T-helper 17 cell (primary cell): Measurements from ENCODE around the gene PRDM2. TPM values are rescaled to one million over a fixed set of nuclear protein-coding genes. Genes with fewer than 3 reads are reported as not detected.
A peak's percentile ranks its signal among the peaks of the same experiment; 100 is the strongest.

Source experiments
- ATAC-seq: fragments of 150-1000 bp; cut with Tn5 transposase; 2 replicates; pipeline ENCODE4 v1.10.0; 2021; ENCODE audit warnings: mild to moderate bottlenecking, moderate library complexity
- DNase-seq, 3 donors: peaks; one replicate each; pipeline versions ENCODE4 v3.0.0 to v3.0.0-alpha.2; 2020 to 2021
- H3K9me3 ChIP-seq: one replicate; pipeline ENCODE4 v1.7.0; 2013; ENCODE audit warnings: low read length, mild to moderate bottlenecking; ENCODE audit not compliant: control insufficient read depth, poor library complexity, severe bottlenecking
- H3K27ac Mint-ChIP-seq: one replicate; pipeline ENCODE4 v1.8.0; 2022; ENCODE audit warnings: mild to moderate bottlenecking, moderate library complexity, mixed read lengths
- H3K27me3 Mint-ChIP-seq: one replicate; pipeline ENCODE4 v1.8.0; 2022; ENCODE audit warnings: mixed read lengths
- H3K36me3 Mint-ChIP-seq: one replicate; pipeline ENCODE4 v1.8.0; 2022; ENCODE audit warnings: low read depth, mixed read lengths
- H3K4me1 Mint-ChIP-seq: one replicate; pipeline ENCODE4 v1.8.0; 2022; ENCODE audit warnings: mild to moderate bottlenecking, mixed read lengths
- H3K4me3 Mint-ChIP-seq: one replicate; pipeline ENCODE4 v1.8.0; 2022; ENCODE audit warnings: mild to moderate bottlenecking, moderate library complexity, mixed read lengths
- total RNA-seq, 4 donors: library from RNA in 2 of 4; stranded (reverse) in 2 of 4; gene quantifications; one replicate each; pipeline ENCODE4 v1.2.3 and lab custom pipeline; 2022 to 2026

PRDM2 gene
- total RNA-seq, 2 donors from 2014 or later: 173 to 181 TPM

GRCh38 chr1:13752852-13753251, 52.9 kb downstream of the PRDM2 start:
- DNase-seq (no peak), ATAC-seq (no peak)
- H3K9me3 ChIP-seq: no peaks in the 10 kb centered on the region
- H3K4me3 Mint-ChIP-seq: peak overlapping the region; percentile 47
- H3K27me3 Mint-ChIP-seq: no peaks in the 10 kb centered on the region
- H3K4me1 Mint-ChIP-seq: peaks cover 59% of the 10 kb centered on the region
- peak overlapping the region; percentile 69 for H3K27ac Mint-ChIP-seq
- H3K36me3 Mint-ChIP-seq: peaks cover 10% of the 10 kb centered on the region

GRCh38 chr1:13753636-13754402, 53.8 kb downstream of the PRDM2 start:
- ATAC-seq (no peak), DNase-seq (no peak)
- Mint-ChIP-seq H3K4me1 (peaks cover 53% of the 10 kb centered on the region), H3K27ac (peak overlapping the region; percentile 69), H3K36me3 (peaks cover 10% of the 10 kb centered on the region), H3K4me3 (peak overlapping the region; percentile 49), H3K27me3 (no peaks in the 10 kb centered on the region)
- H3K9me3 ChIP-seq: no peaks in the 10 kb centered on the region

- Mint-ChIP-seq H3K4me1 (peaks cover 58% of the 10 kb centered on the region), H3K36me3 (peaks cover 10% of the 10 kb centered on the region), H3K4me3 (no peak overlapping the region), H3K27ac (peak overlapping the region; percentile 69), H3K27me3 (no peaks in the 10 kb centered on the region)
- DNase-seq (no peak), ATAC-seq (no peak)
- H3K9me3 ChIP-seq: no peaks in the 10 kb centered on the region
Measured at GRCh38 chr1:13754510-13755103, 54.6 kb downstream of the PRDM2 start.

- no peaks in the 10 kb centered on the region for H3K9me3 ChIP-seq
- DNase-seq (no peak), ATAC-seq (no peak)
- H3K27me3 Mint-ChIP-seq: no peaks in the 10 kb centered on the region
- H3K4me3 Mint-ChIP-seq: peak overlapping the region; percentile 28
- peaks cover 6% of the 10 kb centered on the region for H3K36me3 Mint-ChIP-seq
- H3K27ac Mint-ChIP-seq: no peak overlapping the region
- peaks cover 58% of the 10 kb centered on the region for H3K4me1 Mint-ChIP-seq
Measured at GRCh38 chr1:13756557-13757315, 56.7 kb downstream of the PRDM2 start.

- Mint-ChIP-seq H3K4me3 (no peak overlapping the region), H3K36me3 (peaks cover 6% of the 10 kb centered on the region), H3K27ac (peak overlapping the region; percentile 72), H3K4me1 (peaks cover 57% of the 10 kb centered on the region), H3K27me3 (no peaks in the 10 kb centered on the region)
- no peaks in the 10 kb centered on the region for H3K9me3 ChIP-seq
- no peak for DNase-seq
- no peak for ATAC-seq
Measured at GRCh38 chr1:13757693-13758092, 57.7 kb downstream of the PRDM2 start.

DNA sequence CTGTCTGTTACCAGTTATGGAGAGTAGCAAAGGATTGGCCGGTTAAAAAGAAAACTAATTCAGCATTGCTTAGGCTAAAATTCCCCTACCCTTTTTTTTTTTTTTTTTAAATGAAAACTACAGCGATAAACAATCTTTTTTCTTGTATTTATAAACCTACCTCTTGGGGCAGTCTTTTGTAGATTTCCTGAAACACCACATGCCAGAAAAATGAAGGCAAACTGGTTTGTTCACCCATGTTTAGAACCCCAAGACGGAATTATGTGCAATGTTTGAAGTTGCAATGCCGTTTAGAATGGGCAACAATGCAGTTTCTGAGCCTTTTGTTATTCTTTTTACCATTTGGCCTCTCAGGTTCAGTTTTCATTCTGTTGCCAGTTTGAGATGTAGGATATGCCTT, 59.1 kb downstream of the PRDM2 start:
- H3K9me3 ChIP-seq: no peaks in the 10 kb centered on the region
- DNase-seq (no peak), ATAC-seq (peak; percentile 37)
- Mint-ChIP-seq H3K36me3 (peaks cover under 1% of the 10 kb centered on the region), H3K4me3 (peak overlapping the region; percentile 62), H3K27ac (no peak overlapping the region), H3K27me3 (no peaks in the 10 kb centered on the region), H3K4me1 (peaks cover 56% of the 10 kb centered on the region)

GRCh38 chr1:13760340-13760739, 60.4 kb downstream of the PRDM2 start:
- Mint-ChIP-seq H3K27me3 (no peaks in the 10 kb centered on the region), H3K36me3 (no peaks in the 10 kb centered on the region), H3K4me1 (peaks cover 56% of the 10 kb centered on the region), H3K4me3 (peak overlapping the region; percentile 73), H3K27ac (peak overlapping the region; percentile 76)
- no peaks in the 10 kb centered on the region for H3K9me3 ChIP-seq
- ATAC-seq (no peak), DNase-seq (no peak)

GRCh38 chr1:13760921-13761320, 60.9 kb downstream of the PRDM2 start:
- no peak for DNase-seq
- no peaks in the 10 kb centered on the region for H3K9me3 ChIP-seq
- H3K27me3 Mint-ChIP-seq: no peaks in the 10 kb centered on the region
- peak overlapping the region; percentile 76 for H3K27ac Mint-ChIP-seq
- ATAC-seq: no peak
- no peak overlapping the region for H3K4me3 Mint-ChIP-seq
- no peaks in the 10 kb centered on the region for H3K36me3 Mint-ChIP-seq
- H3K4me1 Mint-ChIP-seq: peaks cover 57% of the 10 kb centered on the region

GRCh38 chr1:13761883-13762282, 61.9 kb downstream of the PRDM2 start:
- no peaks in the 10 kb centered on the region for H3K36me3 Mint-ChIP-seq
- H3K27me3 Mint-ChIP-seq: no peaks in the 10 kb centered on the region
- peaks cover 56% of the 10 kb centered on the region for H3K4me1 Mint-ChIP-seq
- ATAC-seq (no peak), DNase-seq (no peak)
- H3K4me3 Mint-ChIP-seq: peak overlapping the region; percentile 33
- peak overlapping the region; percentile 76 for H3K27ac Mint-ChIP-seq
- H3K9me3 ChIP-seq: no peaks in the 10 kb centered on the region

GRCh38 chr1:13762642-13763041, 62.7 kb downstream of the PRDM2 start:
- Mint-ChIP-seq H3K4me3 (no peak overlapping the region), H3K27me3 (no peaks in the 10 kb centered on the region), H3K27ac (peak overlapping the region; percentile 76), H3K4me1 (peaks cover 53% of the 10 kb centered on the region), H3K36me3 (no peaks in the 10 kb centered on the region)
- peak; percentile 7 for ATAC-seq
- DNase-seq: no peak
- no peaks in the 10 kb centered on the region for H3K9me3 ChIP-seq

GRCh38 chr1:13763222-13763621, 63.2 kb downstream of the PRDM2 start:
- Mint-ChIP-seq H3K4me3 (no peak overlapping the region), H3K27me3 (no peaks in the 10 kb centered on the region), H3K27ac (peak overlapping the region; percentile 14), H3K4me1 (peaks cover 53% of the 10 kb centered on the region), H3K36me3 (no peaks in the 10 kb centered on the region)
- DNase-seq (no peak), ATAC-seq (no peak)
- H3K9me3 ChIP-seq: no peaks in the 10 kb centered on the region

DNA sequence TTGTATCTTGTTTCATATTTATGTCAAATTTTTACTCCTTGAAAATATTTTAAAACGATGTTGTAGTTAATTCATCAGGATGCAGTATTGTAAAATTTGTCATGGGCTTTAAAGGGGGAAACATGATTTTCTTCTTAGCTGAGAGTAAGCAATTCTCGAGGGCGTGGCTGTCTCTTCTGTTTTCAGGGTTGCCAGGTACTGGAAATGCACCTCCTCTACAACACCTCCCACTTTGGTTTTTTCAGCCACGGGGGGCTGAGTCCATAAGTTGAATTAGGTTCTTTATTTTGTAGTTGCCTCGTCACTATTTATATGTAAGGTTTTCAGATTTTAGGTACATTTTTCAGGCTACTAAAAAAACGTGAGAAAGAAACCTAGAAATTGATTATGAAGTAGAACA, 64.0 kb downstream of the PRDM2 start:
- Mint-ChIP-seq H3K27ac (peak overlapping the region; percentile 67), H3K4me3 (no peak overlapping the region), H3K27me3 (no peaks in the 10 kb centered on the region), H3K4me1 (peaks cover 53% of the 10 kb centered on the region), H3K36me3 (no peaks in the 10 kb centered on the region)
- H3K9me3 ChIP-seq: no peaks in the 10 kb centered on the region
- no peak for DNase-seq
- peak; percentile 27 for ATAC-seq

DNA sequence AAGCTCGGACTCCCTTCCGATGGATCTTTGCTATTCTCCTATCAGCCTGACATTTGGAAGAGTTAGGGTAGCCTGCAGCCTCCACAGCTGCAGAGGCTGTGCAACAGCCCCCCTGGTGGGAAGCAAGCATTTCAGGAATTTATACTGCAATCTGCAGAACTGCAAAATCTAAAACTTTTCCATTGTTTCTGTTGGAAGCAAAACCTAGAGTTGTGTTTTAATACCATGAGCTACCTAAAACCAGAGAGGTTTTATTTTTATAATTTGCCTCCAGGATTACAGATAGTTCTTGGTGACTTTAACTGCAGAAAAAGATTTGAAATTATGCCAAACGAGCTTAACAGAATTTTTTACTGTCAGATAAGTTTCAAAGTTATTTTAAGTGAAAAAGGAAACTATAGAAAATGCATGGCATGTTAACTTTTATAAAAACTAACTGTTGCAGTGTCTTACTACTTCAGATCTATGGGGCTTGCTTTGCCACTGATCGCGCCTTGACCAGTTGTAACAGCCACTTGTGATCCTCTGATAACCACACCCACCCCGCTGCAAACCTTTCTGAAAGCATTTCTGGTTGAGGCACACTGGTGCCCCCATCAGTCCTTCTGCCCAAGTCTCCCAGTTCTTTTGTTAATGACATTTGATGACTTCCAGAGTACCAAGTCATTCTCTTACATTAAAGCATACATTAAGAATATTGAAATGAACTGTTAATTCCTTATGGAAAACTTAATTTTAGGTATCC, 64.8 kb downstream of the PRDM2 start:
- Mint-ChIP-seq H3K27me3 (no peaks in the 10 kb centered on the region), H3K36me3 (no peaks in the 10 kb centered on the region), H3K4me1 (peaks cover 54% of the 10 kb centered on the region), H3K4me3 (no peak overlapping the region), H3K27ac (peak overlapping the region; percentile 67)
- H3K9me3 ChIP-seq: no peaks in the 10 kb centered on the region
- ATAC-seq (peak; percentile 26), DNase-seq (no peak)
